NCI-H524 (cell line): ENCODE measurements around the gene ANO2.

Experiments used
- DNase-seq, 2 experiments: peaks; one replicate each; lab custom pipeline; 2025; lab: John Stamatoyannopoulos, UW

Gene ANO2

GRCh38 chr12:5581616-5582015 is 363.4 kb downstream of the ANO2 start:
- DNase-seq = no peak

- no peak for DNase-seq
These were observed 364.0 kb downstream of the ANO2 start for GRCh38 chr12:5581019-5581418.

GRCh38 chr12:5578775-5579174 is 366.3 kb downstream of the ANO2 start:
- no peak for DNase-seq

- no peak for DNase-seq
These were observed 367.3 kb downstream of the ANO2 start for GRCh38 chr12:5577741-5578140.

GRCh38 chr12:5577211-5577612 is 367.8 kb downstream of the ANO2 start:
- DNase-seq = no peak

GRCh38 chr12:5575987-5576386 is 369.1 kb downstream of the ANO2 start:
- DNase-seq = no peak

- DNase-seq = no peak
These were observed 369.8 kb downstream of the ANO2 start for GRCh38 chr12:5575232-5575631.

GRCh38 chr12:5573390-5573789 is 371.7 kb downstream of the ANO2 start:
- no peak for DNase-seq

- DNase-seq = no peak
These were observed 373.9 kb downstream of the ANO2 start for GRCh38 chr12:5571115-5571514.

- no peak for DNase-seq
These were observed 374.6 kb downstream of the ANO2 start for GRCh38 chr12:5570416-5570815.

GRCh38 chr12:5568325-5568981 is 376.6 kb downstream of the ANO2 start:
- no peak for DNase-seq

- peak in 1 of 2 experiments; percentile 3 for DNase-seq
These were observed 377.9 kb downstream of the ANO2 start for GRCh38 chr12:5567016-5567725.

- DNase-seq = no peak
These were observed 379.0 kb downstream of the ANO2 start for GRCh38 chr12:5565933-5566599.

- DNase-seq = no peak
These were observed 382.5 kb downstream of the ANO2 start for GRCh38 chr12:5562581-5562980.

GRCh38 chr12:5561846-5562245 is 383.2 kb downstream of the ANO2 start:
- no peak for DNase-seq

- DNase-seq = no peak
These were observed 384.0 kb downstream of the ANO2 start for GRCh38 chr12:5561057-5561456.

GRCh38 chr12:5560265-5560664 is 384.8 kb downstream of the ANO2 start:
- DNase-seq = no peak

GRCh38 chr12:5557906-5558305 is 387.2 kb downstream of the ANO2 start:
- DNase-seq = no peak

- no peak for DNase-seq
These were observed 387.9 kb downstream of the ANO2 start for GRCh38 chr12:5556946-5557673.

GRCh38 chr12:5556033-5556614 is 388.9 kb downstream of the ANO2 start:
- DNase-seq = no peak

- no peak for DNase-seq
These were observed 390.3 kb downstream of the ANO2 start for GRCh38 chr12:5554711-5555110.

- no peak for DNase-seq
These were observed 396.0 kb downstream of the ANO2 start for GRCh38 chr12:5549011-5549410.
